ENCODE results near the gene SLC45A2. TPM values are rescaled to one million over a fixed set of nuclear protein-coding genes. Genes with fewer than 3 reads are reported as not detected.
"Not testable (repeated sequence)": the region's sequence is repeated elsewhere in the genome, so short reads cannot be mapped to it uniquely, and the experiment has no call there.

The SLC45A2 gene
- total RNA-seq, 1 experiment from 2014 or later, result not detected

- DNase-seq (ENCODE audit: low read depth), result peak; percentile 59
Observed at GRCh38 chr5:33929925-33930690, 54.4 kb downstream of the SLC45A2 start.

GRCh38 chr5:33928283-33928682, 56.2 kb downstream of the SLC45A2 start:
- no peak for DNase-seq (ENCODE audit: low read depth)

GRCh38 chr5:33927685-33928084, 56.8 kb downstream of the SLC45A2 start:
- DNase-seq (ENCODE audit: low read depth), result no peak

DNA sequence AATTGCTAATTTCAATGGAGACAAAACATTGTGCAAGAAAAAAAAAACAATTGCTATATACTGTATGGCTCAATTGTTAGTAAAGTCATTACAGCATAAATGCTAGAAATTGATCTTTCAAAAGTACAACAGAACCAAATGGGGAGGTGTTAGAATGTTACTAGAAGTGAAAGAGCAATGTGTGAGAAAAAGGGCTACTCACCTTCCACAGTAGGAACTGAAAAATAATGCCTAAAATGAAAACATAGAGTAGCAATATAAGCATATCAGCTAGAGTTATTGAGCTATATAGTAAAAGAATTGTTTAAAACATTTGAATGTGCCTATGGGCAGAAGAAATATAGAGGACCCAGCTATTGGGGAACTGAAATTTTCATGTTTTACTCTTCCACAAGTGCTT, 59.2 kb downstream of the SLC45A2 start:
- DNase-seq (ENCODE audit: low read depth), result no peak

- DNase-seq (ENCODE audit: low read depth), result no peak
Observed at GRCh38 chr5:33921002-33921401, 63.5 kb downstream of the SLC45A2 start.

GRCh38 chr5:33914844-33915243, 69.6 kb downstream of the SLC45A2 start:
- DNase-seq (ENCODE audit: low read depth), result not testable (repeated sequence)

DNA sequence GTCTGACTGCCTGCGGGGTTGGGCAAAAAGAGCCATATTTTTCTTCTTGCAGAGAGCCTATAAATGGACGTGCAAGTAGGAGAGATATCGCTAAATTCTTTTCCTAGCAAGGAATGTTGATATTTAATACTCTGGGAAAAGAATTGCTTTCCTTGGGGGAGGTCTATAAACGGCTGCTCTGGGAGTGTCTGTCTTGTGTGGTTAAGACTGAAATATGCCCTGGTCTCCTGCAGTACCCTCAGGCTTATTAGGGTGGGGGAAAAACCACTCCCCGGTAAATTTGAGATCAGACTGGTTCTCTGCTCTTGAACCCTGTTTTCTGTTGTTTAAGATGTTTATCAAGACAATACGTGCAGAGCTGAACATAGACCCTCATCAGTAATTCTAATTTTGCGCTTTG, 78.2 kb downstream of the SLC45A2 start:
- DNase-seq (ENCODE audit: low read depth), result peak; percentile 44

DNA sequence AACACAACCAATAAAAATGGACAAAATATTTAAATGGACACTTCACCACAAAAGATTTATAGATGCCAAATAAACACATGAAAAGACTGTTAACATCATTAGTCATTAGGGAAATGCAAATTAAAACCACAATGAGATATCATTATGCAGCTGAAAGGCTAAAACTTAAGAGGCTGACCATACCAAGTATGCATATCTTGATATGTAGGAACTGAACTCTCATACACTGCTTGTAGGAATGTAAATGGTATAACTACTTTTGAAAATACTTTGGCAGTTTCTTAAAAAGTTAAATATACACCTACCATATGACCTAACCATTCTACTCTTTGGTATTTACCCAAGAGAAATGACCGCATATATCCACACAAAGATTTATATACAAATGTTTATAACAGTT, 79.1 kb downstream of the SLC45A2 start:
- DNase-seq (ENCODE audit: low read depth), result peak; percentile 76

DNA sequence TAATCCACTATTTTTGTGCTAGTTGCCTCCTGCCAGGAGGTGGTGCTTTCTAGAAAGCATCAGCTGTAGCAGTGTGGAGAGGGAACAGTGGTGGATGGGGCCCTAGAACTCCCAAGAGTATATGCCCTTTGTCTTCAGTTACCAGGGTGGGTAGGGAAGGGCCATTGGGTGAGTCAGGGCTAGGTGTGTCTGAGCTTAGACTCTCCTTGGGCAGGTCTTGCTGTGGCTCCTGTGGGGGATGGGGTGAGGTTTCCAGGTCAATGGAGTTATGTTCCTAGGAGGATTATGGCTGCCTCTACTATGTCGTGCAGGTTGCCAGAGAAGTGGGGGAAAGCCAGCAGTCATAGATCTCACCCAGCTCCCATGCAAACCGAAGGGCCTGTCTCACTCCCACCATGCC, 81.4 kb downstream of the SLC45A2 start:
- DNase-seq (ENCODE audit: low read depth), result peak; percentile 57

DNA sequence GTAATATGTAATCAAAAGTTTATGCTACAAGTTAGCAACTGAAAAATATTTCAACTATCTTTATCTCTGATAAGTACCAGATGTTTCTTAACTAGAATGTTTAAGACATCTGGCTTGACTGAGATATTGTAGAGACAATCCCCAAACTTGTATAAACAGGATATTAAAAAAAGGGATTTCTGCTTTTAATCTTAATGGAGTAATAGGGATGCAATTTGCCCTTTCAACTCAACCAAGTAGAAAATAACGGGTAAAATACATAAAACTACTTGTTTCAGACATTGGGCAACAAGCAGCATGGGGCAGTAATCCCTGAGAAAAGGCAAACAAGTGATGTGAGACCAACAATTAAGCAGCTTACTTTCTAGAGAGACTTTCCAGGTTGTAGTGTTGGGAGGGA, 83.3 kb downstream of the SLC45A2 start:
- no peak for DNase-seq (ENCODE audit: low read depth)

Other genes with a start within 250 kb of the SLC45A2 start
- 13.5 and 16.7 TPM in 2 replicates for gene ADAMTS12, start 92.7 kb downstream of the SLC45A2 start, total RNA-seq (2014; rRNA removed; shearing (Covaris generic))
- not detected in 2 replicates for gene RXFP3, start 48.3 kb downstream of the SLC45A2 start, total RNA-seq (2014; rRNA removed; shearing (Covaris generic))
- 13.9 and 23.6 TPM in 2 replicates for gene AMACR, start 23.4 kb upstream of the SLC45A2 start, total RNA-seq (2014; rRNA removed; shearing (Covaris generic))
- 1.1 and 1.3 TPM in 2 replicates for gene C1QTNF3, start 58.5 kb upstream of the SLC45A2 start, total RNA-seq (2014; rRNA removed; shearing (Covaris generic))

All from M059J (cell line).